ENCODE data around the gene SLBP.

SLBP gene

DNA sequence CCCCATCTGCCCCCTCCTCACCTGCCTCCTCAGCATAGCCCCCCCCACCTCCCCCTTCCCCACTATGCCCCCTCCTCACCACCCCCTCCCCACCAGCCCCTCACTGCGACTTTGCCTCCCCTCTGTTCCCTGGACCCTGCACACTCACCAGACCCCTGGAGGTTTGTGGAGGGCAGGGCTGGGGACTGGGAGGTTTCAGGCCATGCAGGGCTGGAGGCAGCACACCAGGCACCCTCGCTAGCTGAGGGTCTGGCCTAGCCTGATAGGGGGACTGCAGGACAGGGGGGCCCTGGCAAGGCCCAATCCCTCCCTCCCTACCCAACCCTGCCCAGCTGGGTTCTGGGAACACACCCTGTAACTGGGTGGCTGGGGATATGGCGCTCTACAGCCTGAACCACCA, 37.3 kb upstream of the SLBP start:
- DNase-seq (ENCODE audit: low read depth in 2 of 2), result no peak

DNA sequence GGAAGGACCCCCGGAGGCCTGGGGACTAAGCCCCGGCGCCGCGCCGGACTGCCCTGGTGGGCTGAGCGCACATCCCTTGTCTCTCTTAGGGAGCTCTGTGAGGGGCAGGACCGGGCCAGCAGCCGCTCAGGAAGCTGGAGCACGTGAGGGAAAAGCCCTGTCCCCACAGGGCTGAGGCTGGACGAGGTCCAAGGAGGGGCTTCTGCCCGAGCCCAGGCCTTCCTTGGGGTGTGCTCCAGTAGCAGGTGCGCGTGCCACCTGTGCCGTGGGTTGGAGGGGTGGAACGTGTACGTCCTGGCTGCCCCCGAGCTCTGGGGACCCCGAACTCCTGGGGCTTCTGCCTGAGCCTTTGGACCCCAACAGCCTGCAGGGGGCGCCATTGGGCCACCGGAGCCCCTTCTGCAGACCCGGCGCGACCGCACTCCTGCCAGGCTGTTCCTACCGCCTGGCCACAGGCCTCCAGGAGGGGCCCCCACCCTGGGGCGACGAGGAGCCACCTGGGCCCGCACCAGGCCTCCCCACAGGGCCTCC, 36.4 kb upstream of the SLBP start:
- DNase-seq (ENCODE audit: low read depth in 2 of 2), result peak; percentile 43 to 56

- no peak for DNase-seq (ENCODE audit: low read depth in 2 of 2)
Observed at GRCh38 chr4:1747603-1747967, 35.5 kb upstream of the SLBP start.

DNA sequence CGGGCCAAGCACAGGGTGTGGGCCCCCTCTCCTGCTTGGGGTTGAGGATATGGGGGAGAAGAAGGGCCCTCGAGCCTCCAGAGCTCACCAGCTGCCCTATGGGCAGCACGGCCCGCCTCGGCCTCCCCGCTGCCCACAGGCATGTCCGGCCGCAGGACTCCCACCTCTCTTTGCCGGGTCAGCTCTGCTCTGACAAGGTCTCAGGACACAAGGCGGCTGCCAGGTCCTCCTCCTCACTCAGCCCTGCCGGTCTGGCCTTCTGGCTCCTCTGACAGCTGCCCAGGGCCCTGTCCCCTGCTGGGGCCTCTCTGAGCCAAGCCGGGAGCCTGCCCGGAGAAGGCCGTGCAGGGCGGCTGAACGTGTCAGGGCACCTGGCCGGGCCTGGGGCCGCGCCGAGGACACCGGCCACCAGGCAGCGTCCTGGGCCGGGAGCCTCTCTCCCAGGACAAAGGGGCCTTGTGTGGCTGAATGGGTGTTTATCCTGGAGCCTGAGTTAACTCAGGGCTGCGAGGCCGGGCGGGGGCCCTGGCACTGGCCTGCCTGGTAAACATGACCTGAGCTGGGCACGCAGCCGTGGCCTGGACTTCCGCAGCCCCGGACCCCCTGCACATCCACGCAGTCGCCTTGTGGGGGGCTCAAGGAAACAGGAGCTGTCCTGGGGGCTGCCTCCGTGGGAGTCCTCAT, 34.9 kb upstream of the SLBP start:
- no peak for DNase-seq (ENCODE audit: low read depth in 2 of 2)

DNA sequence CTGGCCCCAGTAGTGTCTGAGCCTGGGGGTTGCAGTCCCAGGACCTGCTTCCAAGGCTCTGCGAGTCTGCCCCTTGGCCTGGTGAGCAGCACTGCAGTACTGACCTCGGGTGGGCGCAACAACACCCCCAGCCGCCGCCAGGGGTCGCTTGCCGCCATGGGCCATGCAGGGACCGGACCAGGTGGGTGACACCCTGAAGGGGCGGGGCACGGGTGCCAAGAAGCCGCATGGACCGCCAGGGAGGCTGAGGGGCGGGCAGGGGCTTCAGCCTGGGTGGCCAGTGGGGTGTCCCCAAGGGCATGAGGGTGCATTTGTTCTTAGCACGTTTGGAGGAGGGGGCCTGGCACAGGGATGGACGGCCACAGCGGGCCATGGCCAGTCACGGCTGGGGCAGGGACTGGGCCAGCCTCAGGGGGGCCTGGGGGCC, 34.2 kb upstream of the SLBP start:
- DNase-seq (ENCODE audit: low read depth in 2 of 2), result peak; percentile 57 to 58

- no peak for DNase-seq (ENCODE audit: low read depth in 2 of 2)
Observed at GRCh38 chr4:1745697-1746096, 33.6 kb upstream of the SLBP start.

DNA sequence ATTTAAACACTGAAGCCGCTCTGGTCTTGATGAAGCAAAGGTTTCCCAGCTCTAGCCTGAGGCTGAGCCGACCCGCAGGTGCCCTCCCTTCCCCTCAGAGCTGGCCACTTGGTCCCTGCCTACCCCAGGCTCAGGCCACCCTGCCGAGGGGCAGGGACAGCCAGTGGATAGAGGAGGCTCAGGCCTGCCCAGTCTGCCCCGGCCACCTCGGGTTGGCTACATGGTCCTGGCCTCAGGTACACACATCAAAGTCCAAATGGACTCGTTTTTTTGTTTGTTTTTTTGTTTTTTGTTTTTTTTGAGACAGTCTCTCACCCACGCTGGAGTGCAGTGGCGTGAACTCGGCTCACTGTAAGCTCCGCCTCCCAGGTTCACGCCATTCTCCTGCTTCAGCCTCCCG, 33.0 kb upstream of the SLBP start:
- DNase-seq (ENCODE audit: low read depth in 2 of 2), result no peak

- DNase-seq (ENCODE audit: low read depth in 2 of 2), result no peak
Observed at GRCh38 chr4:1744552-1744951, 32.4 kb upstream of the SLBP start.

DNA sequence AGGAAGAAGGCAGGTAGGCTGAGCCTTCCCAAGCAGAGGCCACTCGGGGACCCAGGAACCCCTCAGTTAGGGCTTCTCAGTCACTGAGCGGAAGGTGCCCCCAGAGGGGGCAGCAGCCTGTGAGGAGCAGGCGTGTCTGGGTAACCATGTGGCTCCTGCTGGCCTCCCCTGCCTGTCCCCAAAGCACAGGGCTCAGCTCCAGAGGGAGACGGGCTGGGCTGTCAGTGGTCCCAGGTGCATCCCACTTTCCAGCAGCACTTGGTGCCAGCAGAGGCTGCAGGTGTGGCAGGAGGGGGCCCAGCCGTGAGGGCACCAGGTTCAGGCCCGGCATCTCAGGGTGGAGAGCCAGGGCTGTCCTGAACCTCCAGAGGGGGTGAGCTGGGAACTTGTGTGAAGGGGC, 31.9 kb upstream of the SLBP start:
- DNase-seq (ENCODE audit: low read depth in 2 of 2), result no peak

DNA sequence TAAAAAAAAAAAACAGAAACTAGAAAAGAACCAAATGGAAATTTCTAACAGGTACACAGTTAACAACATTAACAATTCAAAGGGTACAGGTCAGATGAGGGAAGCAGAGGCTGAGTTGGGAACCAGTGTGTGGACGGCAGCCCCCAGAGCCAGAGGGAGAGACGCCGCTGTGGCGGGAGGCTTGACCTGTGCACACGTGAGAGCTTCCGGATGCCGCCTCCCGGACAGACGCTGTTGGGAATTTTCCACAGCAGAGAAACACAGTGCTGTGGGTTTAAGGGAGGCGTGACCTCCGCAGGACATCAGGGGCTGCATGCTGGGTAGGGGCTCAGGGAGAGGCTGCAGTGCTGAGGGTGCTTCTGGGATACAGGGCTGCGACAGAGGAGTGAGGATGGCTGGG, 31.4 kb upstream of the SLBP start:
- DNase-seq (ENCODE audit: low read depth in 2 of 2), result no peak

- DNase-seq (ENCODE audit: low read depth in 2 of 2), result no peak
Observed at GRCh38 chr4:1741208-1741607, 29.1 kb upstream of the SLBP start.

- DNase-seq (ENCODE audit: low read depth in 2 of 2), result no peak
Observed at GRCh38 chr4:1740021-1740545, 28.0 kb upstream of the SLBP start.

DNA sequence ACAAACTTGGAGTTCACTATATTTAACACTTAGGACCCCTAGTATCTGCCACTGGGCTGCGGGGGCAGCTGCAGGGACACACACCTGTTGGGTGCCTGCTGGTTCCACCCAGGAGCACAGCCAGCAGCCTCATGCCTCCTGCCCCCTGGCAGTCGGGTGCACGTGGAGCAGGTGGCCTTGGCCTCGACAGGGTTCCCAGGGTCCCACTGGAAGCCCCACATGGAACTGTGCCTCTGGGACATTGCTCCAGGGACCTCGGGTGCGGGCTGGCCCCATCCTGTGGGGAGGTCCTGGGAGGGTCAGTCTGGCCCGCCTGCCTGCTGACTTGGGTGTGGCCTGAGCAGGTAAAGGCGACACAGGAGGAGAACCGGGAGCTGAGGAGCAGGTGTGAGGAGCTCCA, 27.2 kb upstream of the SLBP start:
- DNase-seq (ENCODE audit: low read depth in 2 of 2), result no peak

GRCh38 chr4:1738410-1738809, 26.3 kb upstream of the SLBP start:
- DNase-seq (ENCODE audit: low read depth in 2 of 2), result no peak

DNA sequence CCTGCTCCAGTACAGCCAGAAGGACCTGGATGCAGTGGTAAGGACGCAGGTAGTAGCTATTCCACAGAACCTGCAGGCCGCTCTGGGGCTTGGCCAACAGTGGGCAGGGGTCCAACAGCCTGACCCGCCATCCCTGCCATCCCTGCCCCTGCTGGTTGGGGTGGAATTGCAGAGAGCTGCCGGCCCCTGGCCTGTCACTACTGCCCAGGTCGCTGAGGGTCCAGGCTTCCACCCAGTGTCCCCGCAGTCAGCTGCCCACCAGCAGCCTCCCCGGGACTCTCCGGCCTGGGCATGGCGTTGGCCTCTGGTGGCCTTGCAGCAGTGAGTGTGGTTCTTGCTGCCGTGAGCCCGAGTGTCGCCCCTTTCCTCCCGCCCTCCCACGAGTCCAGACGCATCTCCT, 25.5 kb upstream of the SLBP start:
- no peak for DNase-seq (ENCODE audit: low read depth in 2 of 2)

DNA sequence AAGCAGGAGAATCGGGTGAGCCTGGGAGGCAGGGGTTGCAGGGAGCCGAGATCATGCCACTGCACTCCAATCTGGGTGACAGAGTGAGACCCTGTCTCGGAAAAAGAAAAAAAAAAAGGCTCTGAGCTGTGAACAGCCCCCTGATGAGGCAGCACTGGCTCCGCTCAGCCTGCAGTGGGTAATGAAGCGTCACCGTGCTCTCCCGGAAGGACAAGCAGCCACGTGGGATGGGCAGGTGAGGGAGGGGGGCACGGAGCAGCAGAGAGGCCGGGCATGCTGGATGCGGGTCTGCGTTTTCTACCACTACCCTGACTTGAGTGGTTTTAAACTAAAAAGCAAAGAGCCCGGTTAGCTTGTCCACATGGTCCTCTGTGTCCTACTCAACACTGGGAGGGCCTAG, 24.7 kb upstream of the SLBP start:
- DNase-seq (ENCODE audit: low read depth in 2 of 2), result no peak

DNA sequence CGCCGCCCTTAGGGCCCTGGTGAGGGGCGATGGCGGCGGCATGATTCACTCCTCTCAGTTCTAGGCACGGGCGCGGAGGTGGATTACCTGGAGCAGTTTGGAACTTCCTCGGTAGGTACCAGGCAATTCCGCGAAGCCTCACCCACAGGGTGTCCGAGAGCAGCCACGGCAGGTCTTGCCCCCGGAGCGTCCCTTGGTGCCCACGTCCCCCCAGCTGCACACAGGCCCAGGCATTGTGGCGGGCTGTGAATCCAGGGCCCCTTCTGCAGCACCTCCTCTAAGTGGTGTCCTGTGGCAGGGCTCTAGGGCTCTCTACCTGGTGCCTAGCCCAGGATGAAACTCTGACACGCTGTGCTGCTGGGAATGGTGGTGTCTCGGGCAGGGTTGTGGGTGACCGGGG, 23.1 kb upstream of the SLBP start:
- DNase-seq (ENCODE audit: low read depth in 2 of 2), result no peak

DNA sequence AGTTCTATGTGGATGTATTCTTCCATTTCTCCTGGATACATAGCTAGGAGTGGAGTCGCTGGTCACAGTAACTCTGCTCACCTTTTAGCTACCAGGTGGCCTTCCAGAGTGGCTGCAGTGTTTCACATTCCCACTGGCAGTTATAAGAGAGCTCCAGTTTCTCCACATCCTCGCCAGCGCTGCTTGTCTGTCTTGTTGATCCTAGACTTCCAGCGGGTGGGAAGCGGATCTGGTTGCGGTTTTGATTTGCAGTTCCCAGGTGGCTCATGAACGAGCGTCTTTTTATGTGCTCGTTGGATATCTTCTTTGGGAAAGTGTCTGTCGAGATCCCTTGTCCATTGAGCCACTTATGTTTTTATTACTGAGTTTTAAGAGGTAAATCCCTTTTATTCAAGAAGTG, 20.8 kb upstream of the SLBP start:
- no peak for DNase-seq (ENCODE audit: low read depth in 2 of 2)

DNA sequence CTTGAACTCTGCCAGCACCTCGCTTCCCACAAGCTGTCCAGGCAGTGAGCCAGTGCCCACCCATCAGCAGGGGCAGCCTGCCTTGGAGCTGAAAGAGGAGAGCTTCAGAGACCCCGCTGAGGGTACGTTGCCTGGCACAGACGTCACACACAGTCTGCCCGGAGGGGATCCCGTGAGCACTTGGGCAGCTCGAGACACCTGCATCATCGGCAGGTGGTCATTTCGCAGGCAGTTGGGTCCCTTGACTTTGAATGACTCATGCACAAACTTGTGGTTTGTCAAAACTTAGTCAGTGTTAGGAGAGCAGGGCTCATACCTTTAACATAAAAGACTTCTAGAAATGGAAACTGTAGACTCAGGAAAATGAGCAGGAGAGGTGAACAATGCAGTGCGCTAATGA, 19.1 kb upstream of the SLBP start:
- DNase-seq (ENCODE audit: low read depth in 2 of 2), result no peak

DNA sequence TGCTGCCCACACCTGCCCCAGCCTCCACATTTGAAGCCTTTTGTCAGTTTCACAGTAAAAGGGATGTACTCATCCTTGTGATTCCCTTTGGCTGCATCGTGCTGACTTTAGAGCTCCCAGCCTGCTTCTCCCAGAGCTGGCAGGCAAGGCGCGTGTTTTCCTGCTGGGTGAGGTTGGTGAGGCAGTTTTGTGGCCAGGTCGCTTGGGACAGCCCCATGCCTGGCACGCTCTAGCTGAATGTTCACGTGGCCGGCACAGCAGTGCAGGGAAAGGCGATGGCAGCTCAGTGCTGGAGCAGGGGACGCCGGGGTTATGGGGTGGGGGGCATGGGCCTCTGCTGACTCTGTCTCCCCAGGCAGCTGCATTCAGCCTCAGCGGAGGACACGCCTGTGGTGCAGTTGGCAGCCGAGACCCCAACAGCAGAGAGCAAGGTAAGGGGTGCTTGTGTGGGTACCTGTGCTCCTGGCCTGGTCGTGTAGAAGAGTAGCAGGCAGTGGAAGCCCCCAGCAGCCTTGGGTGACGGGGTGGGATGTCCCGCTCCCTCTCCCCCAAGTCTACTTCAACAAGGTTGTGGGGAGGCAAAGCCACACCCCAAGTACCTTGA, 18.5 kb upstream of the SLBP start:
- no peak for DNase-seq (ENCODE audit: low read depth in 2 of 2)

GRCh38 chr4:1728061-1728980, 16.2 kb upstream of the SLBP start:
- DNase-seq (ENCODE audit: low read depth in 2 of 2), result no peak

All from activated CD8-positive, alpha-beta memory T cell treated with anti-CD3 and anti-CD28 coated beads for 4 hours (primary cell).